NCI-H2171 treated with DMSO at 0.1 percent for 48 hours (cell line): Measurements from ENCODE around the gene ASB5.
"Not testable (repeated sequence)": the region's sequence is repeated elsewhere in the genome, so short reads cannot be mapped to it uniquely, and the experiment has no call there.

Experiments used
- DNase-seq: peaks from one replicate; lab custom pipeline; 2025; lab: John Stamatoyannopoulos, UW

Gene ASB5

GRCh38 chr4:176268963-176269362, at the start of gene ASB5:
Gene ASB5, minus strand, starts transcription at chr4:176269222. Its CDS starts 114 bp downstream, at chr4:176269108.
- DNase-seq: no peak

DNA sequence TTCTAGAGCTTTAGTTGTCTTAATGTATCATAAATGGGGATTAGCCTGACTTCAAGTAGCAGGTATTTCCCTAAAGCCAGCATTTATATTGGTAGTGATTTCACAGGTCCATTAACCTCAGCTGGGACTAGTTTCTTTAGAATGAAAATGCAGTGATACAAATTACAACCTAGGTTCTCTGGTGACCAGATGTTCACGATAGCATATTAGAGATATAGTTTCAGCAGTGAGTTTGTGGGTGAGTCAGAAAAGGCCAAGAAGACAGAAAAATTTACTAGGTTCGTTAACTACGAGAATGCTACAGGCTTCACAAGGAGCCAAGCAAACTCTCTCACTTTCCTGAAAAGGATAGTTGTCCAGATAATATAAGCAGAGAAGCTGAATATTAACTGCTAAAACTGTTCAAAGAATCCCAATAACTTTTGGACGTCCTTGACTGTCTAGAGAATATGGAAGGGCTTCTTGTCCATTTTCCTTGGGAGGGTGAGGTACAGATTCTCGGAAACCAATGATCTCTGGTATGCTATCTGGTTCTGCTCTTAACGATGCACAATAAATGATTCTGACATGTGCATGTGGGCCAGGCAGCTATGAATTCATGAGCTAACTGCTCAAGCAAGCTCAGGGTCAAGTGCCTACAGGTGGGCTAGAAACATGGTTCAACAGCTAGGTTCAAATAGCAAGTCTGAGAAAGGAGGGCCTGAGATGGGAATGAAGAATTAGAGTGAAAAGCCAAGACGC, 44.7 kb upstream of the ASB5 start:
- no peak for DNase-seq

GRCh38 chr4:176309772-176310171, 40.8 kb upstream of the ASB5 start:
- DNase-seq: no peak

GRCh38 chr4:176309046-176309445, 40.0 kb upstream of the ASB5 start:
- DNase-seq: no peak

GRCh38 chr4:176308441-176308840, 39.4 kb upstream of the ASB5 start:
- DNase-seq: no peak

- DNase-seq: no peak
These were observed 38.6 kb upstream of the ASB5 start for GRCh38 chr4:176307666-176307930.

DNA sequence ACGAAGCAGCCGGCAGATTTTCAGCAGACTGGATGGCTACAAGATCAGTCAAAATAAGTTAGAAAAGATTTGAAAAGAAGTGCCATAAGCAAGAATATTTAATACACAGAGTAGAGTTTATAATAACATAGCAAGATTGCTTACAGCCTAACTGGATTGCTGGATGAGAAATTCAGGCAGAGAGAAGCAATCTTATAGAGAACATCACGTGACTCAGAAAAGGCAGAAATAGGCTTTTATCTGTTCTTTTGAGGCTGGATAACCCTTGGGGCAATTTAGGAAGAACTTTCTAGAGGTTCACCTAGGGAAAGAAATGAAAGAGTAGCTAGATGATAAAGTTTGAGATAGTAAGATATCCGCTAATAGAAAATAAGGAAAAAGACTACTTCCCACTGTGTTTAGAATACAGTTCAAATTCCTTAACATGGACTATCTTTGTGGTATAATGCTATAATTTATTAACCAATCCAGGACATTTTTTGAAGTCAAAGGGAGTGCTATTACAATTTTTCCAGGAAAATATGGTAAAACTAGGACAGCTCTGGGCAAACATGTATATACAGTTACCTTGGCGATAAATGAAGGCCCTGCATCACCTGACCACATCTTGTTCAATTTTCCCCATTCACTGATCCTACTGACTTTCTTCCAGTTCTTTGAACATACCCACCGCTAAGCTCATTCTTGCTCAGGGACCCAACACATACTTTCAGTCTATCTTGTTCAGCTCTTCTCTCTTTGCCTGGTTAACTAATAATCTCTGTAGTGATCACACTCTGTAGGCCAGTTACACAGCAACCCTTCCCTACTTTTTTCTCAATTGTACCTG, 38.0 kb upstream of the ASB5 start:
- DNase-seq: no peak

DNA sequence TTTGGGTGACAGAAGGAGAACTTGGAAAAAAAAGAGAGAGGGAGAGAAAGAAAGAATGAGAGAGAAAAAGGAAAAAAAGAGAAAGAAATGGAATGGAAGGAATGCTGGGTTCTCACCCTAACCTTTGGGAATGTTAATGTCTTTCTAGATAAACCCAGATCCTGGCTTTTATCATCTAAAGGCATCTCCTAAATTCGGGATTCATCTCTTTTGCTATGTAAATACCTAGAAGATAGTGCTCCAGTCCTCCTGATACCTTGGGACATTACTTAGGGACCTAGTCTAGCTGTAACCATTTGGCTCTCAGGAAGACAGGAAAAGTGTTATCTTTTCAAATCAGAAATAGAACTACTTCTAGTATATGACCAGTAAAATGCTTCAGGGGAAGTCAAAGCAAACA, 34.9 kb upstream of the ASB5 start:
- no peak for DNase-seq

DNA sequence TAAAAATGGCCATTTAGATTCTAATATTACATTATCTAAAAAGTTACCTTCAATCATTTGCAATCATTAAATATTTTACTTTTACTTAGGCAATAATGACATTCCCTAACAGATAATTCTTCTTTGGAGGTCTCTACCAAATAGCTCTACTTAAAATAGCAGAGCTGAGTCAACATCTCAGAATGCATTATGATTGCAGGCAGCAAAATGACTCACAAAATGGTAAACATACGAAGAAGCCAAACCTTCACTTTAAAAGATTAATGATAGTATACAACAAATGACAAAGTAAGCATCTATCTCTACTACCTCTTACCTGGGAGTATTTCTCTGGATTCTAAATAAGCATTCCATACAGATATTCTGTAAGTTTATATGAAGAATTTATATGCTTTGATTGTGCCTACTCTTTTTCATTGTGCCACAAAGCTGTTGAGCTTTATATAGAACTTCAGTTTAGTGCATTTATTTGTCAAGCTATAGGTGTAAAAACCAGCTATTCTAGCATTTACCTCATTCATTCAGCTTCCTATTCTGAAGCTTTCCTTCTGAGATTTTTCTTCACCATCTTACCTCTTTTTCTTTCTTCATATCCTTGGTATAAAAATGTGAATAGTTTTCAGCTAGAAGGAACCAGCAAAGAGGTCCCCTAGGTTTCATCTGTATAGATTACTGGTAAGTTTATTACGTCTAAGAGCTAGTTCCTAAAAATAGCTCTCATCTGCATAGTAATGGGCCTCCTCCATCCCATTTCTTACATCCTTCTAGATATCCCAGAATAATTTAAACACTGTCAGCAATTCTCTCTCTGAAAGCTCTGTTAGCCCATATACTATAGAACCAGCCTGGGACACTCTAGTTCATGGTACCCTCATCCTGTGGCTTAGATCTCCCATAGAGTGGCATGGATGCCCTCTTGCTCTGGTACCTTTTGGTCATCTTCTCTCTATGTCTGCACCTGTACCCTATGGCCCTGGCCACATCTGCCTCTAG, 33.6 kb upstream of the ASB5 start:
- no peak for DNase-seq

GRCh38 chr4:176300565-176300964, 31.5 kb upstream of the ASB5 start:
- no peak for DNase-seq

DNA sequence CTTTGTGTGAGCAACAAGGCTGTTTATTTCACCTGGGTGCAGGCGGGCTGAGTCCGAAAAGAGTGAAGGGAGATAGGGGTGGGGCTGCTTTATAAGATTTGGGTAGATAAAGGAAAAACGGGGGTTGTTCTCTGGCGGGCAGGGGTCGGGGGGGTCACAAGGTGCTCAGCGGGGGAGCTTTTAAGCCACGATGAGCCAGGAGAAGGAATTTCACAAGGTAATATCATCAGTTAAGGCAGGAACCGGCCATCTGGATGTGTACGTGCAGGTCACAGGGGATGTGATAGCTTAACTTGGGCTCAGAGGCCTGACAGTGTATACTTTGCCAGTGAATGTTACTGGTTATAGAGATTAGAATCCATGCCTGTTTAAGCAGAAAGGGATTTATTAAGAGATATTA, 31.0 kb upstream of the ASB5 start:
- no peak for DNase-seq

DNA sequence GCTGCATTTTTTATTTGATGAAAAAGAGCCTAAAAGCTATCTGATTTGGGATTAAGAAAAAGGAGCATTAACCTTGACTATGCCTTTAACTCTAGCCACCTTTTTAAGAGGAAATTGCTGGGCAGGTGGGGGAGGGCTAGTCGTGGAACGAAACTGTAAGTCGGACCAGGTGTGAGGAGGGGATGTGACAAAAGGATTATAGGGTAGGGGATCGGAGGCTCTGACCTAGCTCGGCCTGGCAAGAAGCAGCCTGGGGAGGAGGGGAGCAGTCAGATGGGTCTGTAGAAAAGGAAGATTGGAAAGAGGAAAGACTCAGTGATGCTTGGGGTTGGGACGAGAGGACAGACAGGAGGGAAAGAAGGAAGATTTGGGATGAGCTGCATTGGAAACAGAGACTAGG, 29.6 kb upstream of the ASB5 start:
- no peak for DNase-seq

DNA sequence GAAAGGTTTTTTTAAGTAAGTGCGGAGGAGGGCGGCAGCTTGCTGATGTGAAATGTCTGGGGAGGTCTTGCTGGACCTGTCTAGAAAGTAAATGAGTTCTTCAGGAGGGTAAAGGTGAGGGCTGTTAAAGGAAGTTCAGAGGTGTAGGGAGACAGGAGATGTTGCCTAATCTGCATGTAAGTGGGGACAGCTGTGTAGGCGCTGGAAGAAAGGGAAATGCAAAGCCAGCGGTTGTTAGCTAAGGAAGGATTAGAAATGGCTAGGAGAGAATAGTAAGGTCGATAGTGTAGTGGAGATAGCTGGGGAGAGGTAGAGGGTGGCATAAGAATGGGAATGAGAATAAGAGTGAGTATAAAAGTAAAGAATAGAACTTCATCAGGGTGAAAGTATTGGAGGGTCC, 26.9 kb upstream of the ASB5 start:
- DNase-seq: not testable (repeated sequence)

DNA sequence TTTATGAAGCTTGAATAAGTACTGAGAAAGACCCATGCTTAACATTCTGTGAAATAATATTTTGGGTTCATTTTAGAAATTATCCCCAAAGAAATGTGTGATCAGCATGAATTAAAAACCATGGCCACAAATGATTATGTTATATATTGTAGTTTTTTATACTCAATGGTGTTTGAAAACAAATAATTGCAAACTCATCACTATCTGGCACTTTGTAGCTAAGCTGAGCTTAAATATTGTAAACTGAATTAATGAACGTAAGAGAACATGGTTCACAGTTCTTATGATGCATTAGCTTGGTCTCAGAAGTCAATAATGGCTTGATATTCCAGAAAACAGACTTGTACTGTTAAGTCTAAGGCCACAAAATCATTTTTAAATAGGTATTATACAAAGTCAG, 24.6 kb upstream of the ASB5 start:
- no peak for DNase-seq

GRCh38 chr4:176292920-176293319, 23.9 kb upstream of the ASB5 start:
- no peak for DNase-seq

DNA sequence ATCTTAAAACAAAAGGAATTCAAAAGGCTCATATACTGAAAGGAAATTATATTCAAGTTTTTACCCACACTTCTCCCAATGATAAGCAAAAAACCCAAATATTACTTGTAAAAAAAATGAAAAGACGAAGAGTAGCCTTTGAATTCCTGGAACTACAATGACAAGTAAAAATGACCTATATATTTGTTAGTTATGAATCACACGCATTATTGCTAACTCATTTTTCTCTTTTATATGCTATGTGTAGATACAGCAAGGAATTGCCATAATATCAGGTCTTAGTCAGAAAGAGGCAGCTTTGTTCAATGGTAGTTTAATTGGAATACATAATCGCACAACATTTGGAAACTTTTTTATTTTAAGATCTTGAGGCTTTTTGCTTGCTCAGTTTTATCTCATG, 22.7 kb upstream of the ASB5 start:
- DNase-seq: no peak

- DNase-seq: no peak
These were observed 21.5 kb upstream of the ASB5 start for GRCh38 chr4:176290520-176290919.

GRCh38 chr4:176289561-176289960, 20.5 kb upstream of the ASB5 start:
- no peak for DNase-seq

GRCh38 chr4:176288020-176288419, 19.0 kb upstream of the ASB5 start:
- DNase-seq: no peak

GRCh38 chr4:176287546-176287945, 18.5 kb upstream of the ASB5 start:
- DNase-seq: no peak

- DNase-seq: no peak
These were observed 17.7 kb upstream of the ASB5 start for GRCh38 chr4:176286728-176287127.

- not testable (repeated sequence) for DNase-seq
These were observed 10.5 kb upstream of the ASB5 start for GRCh38 chr4:176279560-176279959.
